ENCODE measurements around the gene NTRK2. TPM values are rescaled to one million over a fixed set of nuclear protein-coding genes. Genes with fewer than 3 reads are reported as not detected.

Gene NTRK2
- total and polyA plus RNA-seq, 10 of the 15 experiments (the other 5 are each of a cell fraction or from before 2014, with no cell fraction given), result 0.42 to 4.6 (median 0.65) TPM

GRCh38 chr9:84919440-84919839 is 249.9 kb downstream of the NTRK2 start:
- CTCF ChIA-PET, result interaction anchor here (1.7 kb wide), 1 partner anchor 138 kb away, joined by 5 read pairs; no protein-coding TSS in a partner anchor
- Histone ChIP-seq H3K9me3 (replicated peaks; ENCODE audit: control insufficient read depth, insufficient read depth, low read length) (no peaks in the 10 kb centered on the region), H3K4me3 (no peak overlapping the region), H3K4me1 (ENCODE audit: control insufficient read depth, insufficient read depth, low read length) (no peaks in the 10 kb centered on the region), H3K27me3 (replicated peaks in 1 of 2; ENCODE audit: control insufficient read depth in 2 of 2, insufficient read depth in 2 of 2, low read length in 1 of 2) (no peaks in the 10 kb centered on the region), H3K4me2 (ENCODE audit: control insufficient read depth, insufficient read depth) (no peak overlapping the region), H3K79me2 (ENCODE audit: control insufficient read depth, insufficient read depth, low read length) (no peaks in the 10 kb centered on the region), H3K9ac (ENCODE audit: control insufficient read depth, insufficient read depth, low read length) (no peak overlapping the region), H3K36me3 (ENCODE audit: control insufficient read depth in 2 of 2, insufficient read depth in 2 of 2, low read length in 1 of 2) (no peaks in the 10 kb centered on the region), H4K20me1 (ENCODE audit: control insufficient read depth, insufficient read depth) (no peaks in the 10 kb centered on the region), H3K27ac (ENCODE audit: control insufficient read depth, insufficient read depth) (no peak overlapping the region), H2AFZ (ENCODE audit: control insufficient read depth, low read depth, low read length) (no peak overlapping the region)
- SMC1A ChIA-PET (ENCODE audit: uncharacterized antibody, unreplicated experiment), result interaction anchor here (1.3 kb wide), 1 partner anchor 217 kb away, joined by 3 read pairs; no protein-coding TSS in a partner anchor
- POLR2A ChIA-PET, result no interaction called here
- no peak for TF ChIP-seq PRDM15 (CRISPR knock-in tag; IDR thresholded peaks at IDR 0.05)
- no peak for TF ChIP-seq HDAC2 (IDR thresholded peaks at IDR 0.05)
- no peak for TF ChIP-seq PAX8 (IDR thresholded peaks at IDR 0.05)
- TF ChIP-seq CREM (IDR thresholded peaks at IDR 0.05; ENCODE audit: low read depth), result no peak
- TF ChIP-seq RB1 (IDR thresholded peaks at IDR 0.05; ENCODE audit: borderline replicate concordance), result no peak
- TF ChIP-seq CHD2 (IDR thresholded peaks at IDR 0.05; ENCODE audit: borderline replicate concordance, low read depth, low read length), result no peak
- TF ChIP-seq POLR2AphosphoS2 (IDR thresholded peaks at IDR 0.05; ENCODE audit: low read depth, low read length), result no peak
- TF ChIP-seq POLR2A (IDR thresholded peaks at IDR 0.05; ENCODE audit: low read depth, low read length), result no peak
- TF ChIP-seq RUNX3 (IDR thresholded peaks at IDR 0.05; ENCODE audit: low read length), result no peak
- TF ChIP-seq NBN (IDR thresholded peaks at IDR 0.05), result no peak
- TF ChIP-seq E2F4 (IDR thresholded peaks at IDR 0.05; ENCODE audit: low read depth, low read length), result no peak
- no peak for TF ChIP-seq EGR1 (IDR thresholded peaks at IDR 0.05; ENCODE audit: borderline replicate concordance in 1 of 2, low read depth in 2 of 2, low read length in 2 of 2)
- no peak for TF ChIP-seq CEBPZ (IDR thresholded peaks at IDR 0.05; ENCODE audit: low read depth, low read length)
- no peak for TF ChIP-seq ZNF384 (IDR thresholded peaks at IDR 0.05; ENCODE audit: borderline replicate concordance, low read depth, low read length)
- no peak for TF ChIP-seq MYC (IDR thresholded peaks at IDR 0.05; ENCODE audit: insufficient read depth, insufficient read length, insufficient replicate concordance, low read length, severe bottlenecking)
- no peak for TF ChIP-seq ZNF217 (IDR thresholded peaks at IDR 0.05)
- TF ChIP-seq SREBF2 (IDR thresholded peaks at IDR 0.05; ENCODE audit: low read length), result no peak
- RAD21 ChIA-PET (ENCODE audit: unreplicated experiment), result no interaction called here
- WGBS (ENCODE audit: insufficient coverage, insufficient replicate concordance, low lambda C conversion rate, missing lambda C conversion rate), result 43% methylated on average over 3 of the region's 3 CpGs
- in situ Hi-C loops (cut with MboI), result no loop called here
- intact Hi-C loops (cut with micrococcal nuclease; ENCODE audit: unreplicated experiment), result no loop called here
- DNase-seq (ENCODE audit: low read depth, low spot score), result no peak
- ATAC-seq, result no peak
- BruUV-seq (replicated peaks), result no TSS peak
- no peak for FAIRE-seq
